Medulla oblongata (tissue), 1 donor: ENCODE results near the gene ARID4A.
"Not testable (repeated sequence)": the region's sequence is repeated elsewhere in the genome, so short reads cannot be mapped to it uniquely, and the experiment has no call there.

Experiments used
- DNase-seq: peaks from one replicate; pipeline ENCODE4 v3.0.0-alpha.2; 2015; ENCODE audit errors: extremely low spot score

Gene ARID4A

GRCh38 chr14:58298477-58299400 lies at the start of gene ARID4A:
Gene ARID4A, plus strand, starts transcription at chr14:58298555. Its CDS starts 1,300 bp downstream, at chr14:58299855.
- peak; percentile 36 for DNase-seq

GRCh38 chr14:58249611-58250010 lies 48.7 kb upstream of the ARID4A start:
- no peak for DNase-seq

GRCh38 chr14:58258156-58258555 lies 40.2 kb upstream of the ARID4A start:
- DNase-seq = no peak

GRCh38 chr14:58262005-58262404 lies 36.4 kb upstream of the ARID4A start:
- not testable (repeated sequence) for DNase-seq

GRCh38 chr14:58265401-58265800 lies 33.0 kb upstream of the ARID4A start:
- no peak for DNase-seq

GRCh38 chr14:58270628-58271027 lies 27.7 kb upstream of the ARID4A start:
- no peak for DNase-seq

GRCh38 chr14:58272588-58273372 lies 25.6 kb upstream of the ARID4A start:
- DNase-seq = peak; percentile 12

- no peak for DNase-seq
Observed at GRCh38 chr14:58274881-58275280, 23.5 kb upstream of the ARID4A start.

- DNase-seq = no peak
Observed at GRCh38 chr14:58275527-58276190, 22.7 kb upstream of the ARID4A start.

GRCh38 chr14:58276208-58276607 lies 22.1 kb upstream of the ARID4A start:
- DNase-seq = no peak

GRCh38 chr14:58278177-58278576 lies 20.2 kb upstream of the ARID4A start:
- DNase-seq = no peak

GRCh38 chr14:58280954-58281787 lies 17.2 kb upstream of the ARID4A start:
- peak; percentile 77 for DNase-seq

- DNase-seq = no peak
Observed at GRCh38 chr14:58281969-58282368, 16.4 kb upstream of the ARID4A start.

- no peak for DNase-seq
Observed at GRCh38 chr14:58282925-58283593, 15.3 kb upstream of the ARID4A start.

GRCh38 chr14:58283730-58284129 lies 14.6 kb upstream of the ARID4A start:
- DNase-seq = no peak

- no peak for DNase-seq
Observed at GRCh38 chr14:58285132-58285531, 13.2 kb upstream of the ARID4A start.

GRCh38 chr14:58287607-58288042 lies 10.7 kb upstream of the ARID4A start:
- DNase-seq = no peak

GRCh38 chr14:58288106-58288792 lies 10.1 kb upstream of the ARID4A start:
- DNase-seq = no peak

GRCh38 chr14:58291646-58292045 lies 6.7 kb upstream of the ARID4A start:
- DNase-seq = no peak

GRCh38 chr14:58292187-58292586 lies 6.2 kb upstream of the ARID4A start:
- no peak for DNase-seq
